Ovary (tissue), 3 donors: ENCODE data around the gene PGM2.

ENCODE experiments used
- CTCF ChIP-seq, 3 donors: fragments of 450-650 bp in 2 of 3; fragments of 200-600 bp in 1 of 3; IDR thresholded peaks; one replicate each; pipeline versions ENCODE4 v1.5.1 to v1.8.0; 2016 to 2022; ENCODE audit warnings: antibody characterized with exemption in 3 of 3, mild to moderate bottlenecking in 1 of 3
- EP300 ChIP-seq: sonication (generic); formaldehyde crosslinking; IDR thresholded peaks from one replicate; pipeline ENCODE4 v1.6.1; 2017; ENCODE audit warnings: antibody characterized with exemption
- POLR2A ChIP-seq: fragments of 450-650 bp; IDR thresholded peaks from one replicate; pipeline ENCODE4 v1.6.1; 2017; ENCODE audit warnings: antibody characterized with exemption, mild to moderate bottlenecking, moderate library complexity
- donor health status: DM: no; HTN: no; CAD: no.

GRCh38 chr4:37805091-37805490, 21.4 kb upstream of the PGM2 start:
- TF ChIP-seq CTCF (IDR thresholded peaks at IDR 0.05), result no peak
- no peak for TF ChIP-seq POLR2A
- TF ChIP-seq EP300, result no peak
